ENCODE measurements around the gene RNF135. TPM values are rescaled to one million over a fixed set of nuclear protein-coding genes. Genes with fewer than 3 reads are reported as not detected.

Gene RNF135, protein sequence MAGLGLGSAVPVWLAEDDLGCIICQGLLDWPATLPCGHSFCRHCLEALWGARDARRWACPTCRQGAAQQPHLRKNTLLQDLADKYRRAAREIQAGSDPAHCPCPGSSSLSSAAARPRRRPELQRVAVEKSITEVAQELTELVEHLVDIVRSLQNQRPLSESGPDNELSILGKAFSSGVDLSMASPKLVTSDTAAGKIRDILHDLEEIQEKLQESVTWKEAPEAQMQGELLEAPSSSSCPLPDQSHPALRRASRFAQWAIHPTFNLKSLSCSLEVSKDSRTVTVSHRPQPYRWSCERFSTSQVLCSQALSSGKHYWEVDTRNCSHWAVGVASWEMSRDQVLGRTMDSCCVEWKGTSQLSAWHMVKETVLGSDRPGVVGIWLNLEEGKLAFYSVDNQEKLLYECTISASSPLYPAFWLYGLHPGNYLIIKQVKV
- 4.6 TPM for total RNA-seq

DNA sequence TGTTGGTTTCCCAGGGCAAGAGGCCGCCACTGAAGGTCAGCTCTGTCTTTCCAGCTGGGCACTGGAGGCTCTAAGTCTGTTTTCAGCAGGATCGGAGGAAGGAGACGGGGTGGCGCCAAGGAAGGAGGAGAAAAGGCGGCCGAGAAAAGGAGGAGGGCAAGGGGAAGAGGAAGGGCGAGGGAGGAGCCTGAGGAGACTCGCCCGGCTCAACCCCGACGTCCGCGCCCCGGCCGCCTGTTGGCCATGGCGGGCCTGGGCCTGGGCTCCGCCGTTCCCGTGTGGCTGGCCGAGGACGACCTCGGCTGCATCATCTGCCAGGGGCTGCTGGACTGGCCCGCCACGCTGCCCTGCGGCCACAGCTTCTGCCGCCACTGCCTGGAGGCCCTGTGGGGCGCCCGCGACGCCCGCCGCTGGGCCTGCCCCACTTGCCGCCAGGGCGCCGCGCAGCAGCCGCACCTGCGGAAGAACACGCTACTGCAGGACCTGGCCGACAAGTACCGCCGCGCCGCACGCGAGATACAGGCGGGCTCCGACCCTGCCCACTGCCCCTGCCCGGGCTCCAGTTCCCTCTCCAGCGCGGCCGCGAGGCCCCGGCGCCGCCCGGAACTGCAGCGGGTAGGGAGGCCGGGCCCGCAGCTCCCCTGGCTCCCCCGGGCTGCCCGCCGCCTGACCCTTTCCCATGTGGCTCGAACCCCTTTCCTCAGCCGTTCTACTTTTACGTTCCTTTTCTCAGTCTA lies at the start of gene RNF135:
TSS of gene RNF135 (plus strand) at position 209 of the 737 bp plus-strand sequence. CDS start at position 244, 35 bp downstream.
- H3K36me3 ChIP-seq: no peaks in the 10 kb centered on the region
- intact Hi-C loops (cut with DNase I): loop anchor here (2.0 kb wide), 2 partner anchors 38 to 64 kb away; partner anchors contain the start of gene TEFM
- no peaks in the 10 kb centered on the region for H3K9me3 ChIP-seq
- peak; percentile 37 to 89 for DNase-seq (ENCODE audit: low spot score in 2 of 2)
- H3K27ac ChIP-seq: peak within 1 kb of the TSS; percentile 91 to 94
- H3K4me3 ChIP-seq: peak within 1 kb of the TSS; percentile 79 to 87
- peaks cover 0 to 3% of the 10 kb centered on the region in 2 donors for H3K4me1 ChIP-seq
- H3K27me3 ChIP-seq: no peaks in the 10 kb centered on the region
- TF ChIP-seq, protein P1, sequence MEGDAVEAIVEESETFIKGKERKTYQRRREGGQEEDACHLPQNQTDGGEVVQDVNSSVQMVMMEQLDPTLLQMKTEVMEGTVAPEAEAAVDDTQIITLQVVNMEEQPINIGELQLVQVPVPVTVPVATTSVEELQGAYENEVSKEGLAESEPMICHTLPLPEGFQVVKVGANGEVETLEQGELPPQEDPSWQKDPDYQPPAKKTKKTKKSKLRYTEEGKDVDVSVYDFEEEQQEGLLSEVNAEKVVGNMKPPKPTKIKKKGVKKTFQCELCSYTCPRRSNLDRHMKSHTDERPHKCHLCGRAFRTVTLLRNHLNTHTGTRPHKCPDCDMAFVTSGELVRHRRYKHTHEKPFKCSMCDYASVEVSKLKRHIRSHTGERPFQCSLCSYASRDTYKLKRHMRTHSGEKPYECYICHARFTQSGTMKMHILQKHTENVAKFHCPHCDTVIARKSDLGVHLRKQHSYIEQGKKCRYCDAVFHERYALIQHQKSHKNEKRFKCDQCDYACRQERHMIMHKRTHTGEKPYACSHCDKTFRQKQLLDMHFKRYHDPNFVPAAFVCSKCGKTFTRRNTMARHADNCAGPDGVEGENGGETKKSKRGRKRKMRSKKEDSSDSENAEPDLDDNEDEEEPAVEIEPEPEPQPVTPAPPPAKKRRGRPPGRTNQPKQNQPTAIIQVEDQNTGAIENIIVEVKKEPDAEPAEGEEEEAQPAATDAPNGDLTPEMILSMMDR (IDR thresholded peaks at IDR 0.05): peak in 2 of 3 experiments; percentile 29 to 73

- Histone ChIP-seq H3K4me3 (peak within 1 kb of the TSS; percentile 54 to 63), H3K4me1 (peaks cover 0 to 3% of the 10 kb centered on the region in 2 donors), H3K27me3 (peaks cover 8% of the 10 kb centered on the region), H3K36me3 (no peaks in the 10 kb centered on the region), H3K9me3 (no peaks in the 10 kb centered on the region), H3K27ac (no peak within 1 kb of the TSS)
- intact Hi-C loops (cut with DNase I): no loop called here
- TF ChIP-seq, protein P1 (IDR thresholded peaks at IDR 0.05): no peak
- peak in 1 of 2 donors; percentile 72 for DNase-seq (ENCODE audit: low spot score in 2 of 2)
Measured at GRCh38 chr17:30921544-30922196, 49.2 kb upstream of the RNF135 start, which contains the start of gene ADAP2. ADAP2 (plus strand) TSS chr17:30921945; CDS start chr17:30922015, 70 bp downstream.

GRCh38 chr17:30922235-30923030 lies 48.4 kb upstream of the RNF135 start:
- no peaks in the 10 kb centered on the region for H3K9me3 ChIP-seq
- no peak overlapping the region for H3K27ac ChIP-seq
- TF ChIP-seq, protein P1 (IDR thresholded peaks at IDR 0.05): no peak
- H3K36me3 ChIP-seq: no peaks in the 10 kb centered on the region
- DNase-seq (ENCODE audit: low spot score in 2 of 2): no peak
- intact Hi-C loops (cut with DNase I): no loop called here
- peaks cover 8% of the 10 kb centered on the region for H3K27me3 ChIP-seq
- peaks cover 0 to 3% of the 10 kb centered on the region in 2 donors for H3K4me1 ChIP-seq
- peak overlapping the region; percentile 54 to 63 for H3K4me3 ChIP-seq

- H3K4me3 ChIP-seq: no peak overlapping the region
- H3K4me1 ChIP-seq: peaks cover 0 to 3% of the 10 kb centered on the region in 2 donors
- TF ChIP-seq, protein P1 (IDR thresholded peaks at IDR 0.05): no peak
- no peaks in the 10 kb centered on the region for H3K36me3 ChIP-seq
- no peaks in the 10 kb centered on the region for H3K9me3 ChIP-seq
- peaks cover 8% of the 10 kb centered on the region for H3K27me3 ChIP-seq
- H3K27ac ChIP-seq: no peak overlapping the region
- DNase-seq (ENCODE audit: low spot score in 2 of 2): no peak
- intact Hi-C loops (cut with DNase I): no loop called here
Measured at GRCh38 chr17:30924341-30924740, 46.5 kb upstream of the RNF135 start.

GRCh38 chr17:30926516-30926915 lies 44.3 kb upstream of the RNF135 start:
- Histone ChIP-seq H3K4me1 (peaks cover 0 to 3% of the 10 kb centered on the region in 2 donors), H3K9me3 (no peaks in the 10 kb centered on the region), H3K36me3 (no peaks in the 10 kb centered on the region), H3K4me3 (no peak overlapping the region), H3K27me3 (peaks cover under 1% of the 10 kb centered on the region), H3K27ac (no peak overlapping the region)
- intact Hi-C loops (cut with DNase I): no loop called here
- DNase-seq (ENCODE audit: low spot score in 2 of 2): no peak
- TF ChIP-seq, protein P1 (IDR thresholded peaks at IDR 0.05): no peak

Data from ascending aorta (tissue), 2 donors.